Pulmonary artery endothelial cell (primary cell): ENCODE measurements around the gene MTERF4. TPM values are rescaled to one million over a fixed set of nuclear protein-coding genes. Genes with fewer than 3 reads are reported as not detected.

Experiments
- DNase-seq: peaks from one replicate; pipeline ENCODE4 v3.0.0-alpha.2; 2011; ENCODE audit warnings: low read depth, low spot score
- total RNA-seq: library from RNA; depleted of rRNA; stranded (reverse); fragments of >200 nt; gene quantifications from 2 replicates; pipeline ENCODE4 v1.2.3, GENCODE V29; 2014

The MTERF4 gene
- total RNA-seq, 1 donor from 2014 or later: 48.1 TPM

GRCh38 chr2:241050624-241051577 is 51.2 kb downstream of the MTERF4 start:
- DNase-seq: no peak

DNA sequence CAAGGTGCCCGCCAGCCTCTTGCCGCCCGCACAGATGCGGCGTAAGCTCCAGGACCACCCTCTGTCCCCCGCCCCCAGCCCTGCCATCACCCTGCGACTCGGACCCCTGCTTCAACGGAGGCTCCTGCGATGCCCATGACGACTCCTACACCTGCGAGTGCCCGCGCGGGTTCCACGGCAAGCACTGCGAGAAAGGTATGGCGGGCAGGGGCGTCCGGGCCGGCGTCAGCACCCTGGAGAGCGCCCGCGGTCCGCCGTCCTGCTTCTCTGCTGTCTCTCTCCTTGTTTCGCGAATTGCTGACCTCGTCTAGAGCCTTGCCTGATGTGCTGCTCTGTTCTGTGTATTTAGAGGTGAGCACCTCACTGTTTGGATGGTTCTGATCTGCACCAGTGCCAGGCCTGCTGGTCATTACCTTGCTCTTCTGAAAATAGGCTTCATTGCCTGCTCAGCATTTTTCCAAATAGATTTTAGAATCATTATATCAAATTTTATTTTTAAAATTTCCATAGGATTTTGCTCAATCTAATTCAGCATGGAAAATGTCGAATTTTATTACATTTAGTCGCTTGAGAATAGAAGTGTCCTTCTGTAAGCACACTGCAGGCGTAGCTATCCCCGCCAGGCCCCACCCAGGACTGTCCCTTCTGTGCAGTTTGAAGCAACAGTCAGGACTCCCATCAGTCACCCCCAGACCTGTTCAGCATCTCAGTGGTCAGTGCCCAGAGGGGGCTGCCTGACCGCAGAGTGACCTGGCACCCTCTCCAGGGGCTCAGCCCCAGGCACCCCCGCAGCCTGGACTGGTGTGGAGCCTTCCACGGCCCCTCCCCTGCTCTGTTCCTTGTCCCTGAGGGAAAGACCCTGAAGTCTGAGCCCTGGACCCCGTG is 52.1 kb downstream of the MTERF4 start:
- no peak for DNase-seq

DNA sequence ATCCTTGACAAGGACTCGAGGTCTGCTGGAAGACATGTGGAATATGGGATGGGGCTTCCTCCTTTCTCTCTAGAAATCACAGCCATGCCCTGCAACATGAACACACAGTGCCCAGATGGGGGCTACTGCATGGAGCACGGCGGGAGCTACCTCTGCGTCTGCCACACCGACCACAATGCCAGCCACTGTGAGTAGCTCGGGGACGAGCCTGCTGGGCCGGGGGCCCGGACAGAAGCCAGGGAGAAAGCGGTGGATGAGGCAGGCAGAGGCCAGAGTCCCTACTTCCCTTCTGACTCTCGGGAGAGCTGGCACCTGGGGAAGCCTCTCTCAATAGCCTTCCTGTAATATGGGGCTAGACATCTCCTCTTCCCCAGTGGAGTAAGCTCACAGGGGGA is 53.1 kb downstream of the MTERF4 start:
- DNase-seq: no peak

- no peak for DNase-seq
These were observed 53.7 kb downstream of the MTERF4 start for GRCh38 chr2:241048149-241048948.

GRCh38 chr2:241047253-241048010 is 54.7 kb downstream of the MTERF4 start:
- DNase-seq: no peak

Other genes starting within 250 kb of the MTERF4 start
- not detected in 2 replicates for gene AGXT, start 233.5 kb downstream of the MTERF4 start, total RNA-seq
- gene MAB21L4, start 206.1 kb downstream of the MTERF4 start, total RNA-seq: not detected in 2 replicates
- gene CROCC2, start 196.0 kb downstream of the MTERF4 start, total RNA-seq: not detected in 2 replicates
- 12.8 and 16.6 TPM in 2 replicates for gene SNED1, start 103.7 kb downstream of the MTERF4 start, total RNA-seq
- 5.5 and 10.5 TPM in 2 replicates for gene PASK, start 47.2 kb upstream of the MTERF4 start, total RNA-seq
- 45.9 and 59.5 TPM in 2 replicates for gene PPP1R7, start 48.2 kb upstream of the MTERF4 start, total RNA-seq
- gene ANO7, start 86.4 kb upstream of the MTERF4 start, total RNA-seq: 0.25 and 0.59 TPM in 2 replicates
- gene HDLBP, start 213.4 kb upstream of the MTERF4 start, total RNA-seq: 765 and 980 TPM in 2 replicates
- 499 and 544 TPM in 2 replicates for gene SEPTIN2, start 213.6 kb upstream of the MTERF4 start, total RNA-seq